GM23338 (cell line): ENCODE results near the gene SLC35F4. TPM values are rescaled to one million over a fixed set of nuclear protein-coding genes. Genes with fewer than 3 reads are reported as not detected.
A peak's percentile ranks its signal among the peaks of the same experiment; 100 is the strongest.

Experiments
- ATAC-seq: fragments of 200-7000 bp; cut with Tn5 transposase; 3 replicates; pipeline ENCODE4 v1.9.1; 2020
- DNase-seq: peaks from one replicate; pipeline ENCODE4 v3.0.0-alpha.2; 2015; ENCODE audit warnings: low spot score
- H2AFZ ChIP-seq: fragments of 200-600 bp; sonication (generic); 2 replicates; pipeline ENCODE4 v1.8.0; 2016; ENCODE audit warnings: antibody characterized with exemption, mild to moderate bottlenecking, moderate library complexity
- H3F3A ChIP-seq: fragments of 200-600 bp; sonication (generic); replicated peaks from 2 replicates; pipeline ENCODE4 v1.8.0; 2017; ENCODE audit warnings: antibody characterized with exemption, mixed run types, low read depth
- H3K27ac ChIP-seq: fragments of 200-600 bp; sonication (generic); 2 replicates; pipeline ENCODE4 v1.6.1; 2016; ENCODE audit warnings: low read depth
- H3K27me3 ChIP-seq: fragments of 200-600 bp; sonication (generic); 2 replicates; pipeline ENCODE4 v1.8.0; 2016; ENCODE audit warnings: mild to moderate bottlenecking, mixed run types, moderate library complexity; ENCODE audit not compliant: insufficient read depth
- H3K36me3 ChIP-seq: fragments of 200-600 bp; sonication (generic); 2 replicates; pipeline ENCODE4 v1.8.0; 2016; ENCODE audit warnings: mild to moderate bottlenecking; ENCODE audit not compliant: insufficient read depth
- H3K4me1 ChIP-seq: fragments of 200-600 bp; sonication (generic); 2 replicates; pipeline ENCODE4 v1.8.0; 2016; ENCODE audit warnings: mild to moderate bottlenecking, moderate library complexity; ENCODE audit not compliant: insufficient read depth
- H3K4me2 ChIP-seq: fragments of 200-600 bp; sonication (generic); 2 replicates; pipeline ENCODE4 v1.7.1; 2017; ENCODE audit warnings: mixed run types
- H3K4me3 ChIP-seq: fragments of 200-600 bp; sonication (generic); 2 replicates; pipeline ENCODE4 v1.6.1; 2016; ENCODE audit warnings: mixed run types
- H3K79me2 ChIP-seq: fragments of 200-600 bp; sonication (generic); replicated peaks from 2 replicates; pipeline ENCODE4 v1.8.0; 2017; ENCODE audit warnings: mild to moderate bottlenecking; ENCODE audit not compliant: insufficient read depth
- H3K9me2 ChIP-seq: fragments of 200-600 bp; sonication (generic); 2 replicates; pipeline ENCODE4 v1.8.0; 2017; ENCODE audit not compliant: insufficient read depth
- H4K20me1 ChIP-seq: fragments of 200-600 bp; sonication (generic); replicated peaks from 2 replicates; pipeline ENCODE4 v1.8.0; 2017; ENCODE audit warnings: mild to moderate bottlenecking; ENCODE audit not compliant: insufficient read depth
- H3K27ac Mint-ChIP-seq: 2 replicates; pipeline ENCODE4 v1.8.0; 2020; ENCODE audit warnings: inconsistent platforms, mild to moderate bottlenecking, moderate library complexity, mixed read lengths
- H3K27me3 Mint-ChIP-seq: 3 replicates; pipeline ENCODE4 v1.8.0; 2022; ENCODE audit warnings: low read depth, mild to moderate bottlenecking, moderate library complexity, mixed read lengths, inconsistent platforms; ENCODE audit not compliant: insufficient read depth, poor library complexity
- H3K36me3 Mint-ChIP-seq: 3 replicates; pipeline ENCODE4 v1.8.0; 2021; ENCODE audit warnings: low read depth, mild to moderate bottlenecking, inconsistent platforms, moderate library complexity, mixed read lengths
- H3K4me1 Mint-ChIP-seq: 3 replicates; pipeline ENCODE4 v1.8.0; 2020; ENCODE audit warnings: mild to moderate bottlenecking, inconsistent platforms, mixed read lengths
- H3K4me3 Mint-ChIP-seq: 3 replicates; pipeline ENCODE4 v1.8.0; 2021; ENCODE audit warnings: moderate library complexity, mild to moderate bottlenecking, inconsistent platforms, mixed read lengths
- H3K9me3 Mint-ChIP-seq: 3 replicates; pipeline ENCODE4 v1.8.0; 2020; ENCODE audit warnings: moderate library complexity, mild to moderate bottlenecking, inconsistent platforms, mixed read lengths
- CREB1 ChIP-seq: fragments of 250-450 bp; sonication (Bioruptor Pico); IDR thresholded peaks from 2 replicates; pipeline ENCODE4 v1.5.0; 2020; ENCODE audit warnings: low read depth, mild to moderate bottlenecking, moderate library complexity
- EZH2 ChIP-seq: fragments of 200-600 bp; sonication (generic); IDR thresholded peaks from one replicate; pipeline ENCODE4 v1.8.0; 2017; ENCODE audit warnings: antibody characterized with exemption, mild to moderate bottlenecking, low read depth; ENCODE audit not compliant: unreplicated experiment
- EZH2phosphoT487 ChIP-seq: fragments of 200-600 bp; sonication (generic); IDR thresholded peaks from one replicate; pipeline ENCODE4 v1.8.1; 2018; ENCODE audit warnings: antibody characterized with exemption; ENCODE audit not compliant: unreplicated experiment
- JUNB ChIP-seq: IDR thresholded peaks from one replicate; pipeline ENCODE4 v1.6.1; 2016; ENCODE audit warnings: antibody characterized with exemption; ENCODE audit not compliant: unreplicated experiment
- NANOG ChIP-seq: IDR thresholded peaks from 2 replicates; pipeline ENCODE4 v1.6.1; 2016; ENCODE audit warnings: antibody characterized with exemption, borderline replicate concordance
- STAT1 ChIP-seq: IDR thresholded peaks from one replicate; pipeline ENCODE4 v1.6.1; 2016; ENCODE audit warnings: antibody characterized with exemption; ENCODE audit not compliant: unreplicated experiment
- ZNF114 ChIP-seq: fragments of 250-450 bp; sonication (Bioruptor Pico); IDR thresholded peaks from 2 replicates; pipeline ENCODE4 v1.5.0; 2020; ENCODE audit warnings: mild to moderate bottlenecking, moderate library complexity
- ZNF331 ChIP-seq: fragments of 250-450 bp; sonication (Bioruptor Pico); IDR thresholded peaks from 2 replicates; pipeline ENCODE4 v1.5.0; 2020; ENCODE audit warnings: low read depth, mild to moderate bottlenecking, moderate library complexity
- polyA plus RNA-seq: library from polyadenylated mRNA; unstranded; fragments of >200 nt; fragmentation: Nextera tagmentation; extraction: Ambion mirVana; gene quantifications from 2 replicates; pipeline ENCODE4 v1.2.1, GENCODE V29; 2016
- total RNA-seq: library from RNA; depleted of rRNA; stranded (reverse); fragments of >200 nt; shearing (Covaris generic); gene quantifications from 2 replicates; pipeline ENCODE4 v1.2.3, GENCODE V29; 2014
- TF ChIP-seq, protein P1 (sequence below): fragments of 250-450 bp; sonication (Bioruptor Pico); IDR thresholded peaks from 2 replicates; pipeline ENCODE4 v1.5.0; 2020; ENCODE audit warnings: mild to moderate bottlenecking, moderate library complexity
- TF ChIP-seq, protein P2 (sequence below): IDR thresholded peaks from one replicate; pipeline ENCODE4 v1.6.1; 2018; ENCODE audit warnings: antibody characterized with exemption; ENCODE audit not compliant: unreplicated experiment

Gene SLC35F4
- total and polyA plus RNA-seq, 2 experiments from 2014 or later, result 0.10 TPM; not detected in 1

DNA sequence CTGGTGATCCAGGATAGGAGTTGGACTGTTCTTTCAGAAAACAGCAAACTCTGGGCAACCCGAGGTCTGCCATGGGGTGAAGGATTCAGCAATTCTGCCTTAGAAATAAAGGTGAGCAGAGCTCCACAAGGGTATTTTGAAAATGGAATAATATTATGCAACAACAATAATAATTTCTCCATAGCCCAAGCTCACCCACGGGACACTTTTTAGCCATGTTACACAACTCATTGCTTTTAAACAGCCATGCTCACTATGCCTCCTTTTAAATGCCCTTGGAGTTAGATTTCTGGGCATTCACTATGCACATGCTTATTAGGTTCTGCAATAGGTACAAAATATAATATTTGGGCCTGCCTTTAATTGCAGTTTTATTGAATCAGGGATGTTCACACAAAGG lies 37.2 kb downstream of the SLC35F4 start:
- Histone ChIP-seq H3K36me3 (no peaks in the 10 kb centered on the region; the same call in 1 of the 2 replicates), H3K27ac (no peak overlapping the region), H3K4me2 (no peak overlapping the region), H4K20me1 (no peaks in the 10 kb centered on the region), H3F3A (no peaks in the 10 kb centered on the region), H3K4me1 (peaks cover 5% of the 10 kb centered on the region; the same call in 1 of the 2 replicates), H3K4me3 (no peak overlapping the region), H3K9me2 (no peaks in the 10 kb centered on the region), H2AFZ (no peak overlapping the region), H3K79me2 (no peaks in the 10 kb centered on the region), H3K27me3 (no peaks in the 10 kb centered on the region)
- DNase-seq, result no peak
- H3K27ac Mint-ChIP-seq, result no peak overlapping the region
- H3K27me3 Mint-ChIP-seq, result peaks cover 3% of the 10 kb centered on the region
- H3K4me1 Mint-ChIP-seq, result peaks cover 9% of the 10 kb centered on the region
- TF ChIP-seq EZH2 (no peak), ZNF331 (no peak), NANOG (no peak)
- H3K4me3 Mint-ChIP-seq, result no peak overlapping the region
- no peak for ATAC-seq
- H3K9me3 Mint-ChIP-seq, result no peaks in the 10 kb centered on the region; the same call in 1 of the 3 replicates
- no peaks in the 10 kb centered on the region for H3K36me3 Mint-ChIP-seq

DNA sequence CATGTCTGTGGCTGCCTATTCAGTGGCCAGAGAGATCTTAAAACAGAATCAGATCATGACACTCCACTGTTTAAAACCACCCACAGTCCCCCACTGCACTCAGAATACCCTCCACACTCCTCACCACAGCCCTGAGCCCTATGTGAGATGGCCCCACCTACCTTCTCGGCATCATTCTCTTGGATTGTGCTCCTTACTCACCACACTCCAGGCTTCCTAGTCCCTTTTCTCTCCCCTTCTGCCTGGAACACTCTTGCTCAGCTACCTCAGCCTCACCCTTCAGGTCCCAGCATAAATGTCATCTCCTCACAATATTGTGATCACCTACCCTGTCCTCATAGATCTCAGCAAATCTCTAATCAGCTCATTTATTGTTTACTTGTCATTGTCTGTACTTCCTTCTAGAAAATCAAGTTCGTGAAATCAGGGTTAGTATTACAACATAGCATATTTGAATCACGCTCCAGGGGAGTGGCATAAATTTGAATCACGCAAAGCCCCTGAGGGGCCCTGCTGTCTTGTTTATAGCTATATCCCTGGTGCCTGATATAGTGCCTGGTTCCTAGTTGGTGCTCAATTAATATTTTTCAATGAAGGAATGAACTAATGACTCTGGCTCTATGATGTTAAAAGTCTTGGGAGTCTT lies 42.8 kb downstream of the SLC35F4 start:
- ATAC-seq (no peak), DNase-seq (no peak)
- no peaks in the 10 kb centered on the region; the same call in 2 of the 3 replicates for H3K4me1 Mint-ChIP-seq
- H3K36me3 ChIP-seq, result no peaks in the 10 kb centered on the region; the same call in 1 of the 2 replicates
- H3K4me3 Mint-ChIP-seq, result no peak overlapping the region
- H3K9me3 Mint-ChIP-seq, result no peaks in the 10 kb centered on the region; the same call in 2 of the 3 replicates
- H4K20me1 ChIP-seq, result no peaks in the 10 kb centered on the region
- no peaks in the 10 kb centered on the region for H3K36me3 Mint-ChIP-seq
- H3K9me2 ChIP-seq, result no peaks in the 10 kb centered on the region
- H3K27me3 Mint-ChIP-seq, result no peaks in the 10 kb centered on the region
- H3K79me2 ChIP-seq, result no peaks in the 10 kb centered on the region
- H3F3A ChIP-seq, result no peaks in the 10 kb centered on the region
- H3K27ac Mint-ChIP-seq, result no peak overlapping the region
- H3K4me1 ChIP-seq, result no peaks in the 10 kb centered on the region
- H3K27me3 ChIP-seq, result no peaks in the 10 kb centered on the region
- H2AFZ ChIP-seq, result 0 out of 2 replicates have a peak overlapping the region, but pooled peaks have one; percentile 28
- H3K27ac ChIP-seq, result no peak overlapping the region
- no peak overlapping the region for H3K4me3 ChIP-seq
- no peak overlapping the region for H3K4me2 ChIP-seq
- no peak for TF ChIP-seq NANOG
- no peak for TF ChIP-seq JUNB
- no peak for TF ChIP-seq EZH2phosphoT487
- TF ChIP-seq ZNF114 (CRISPR knock-in tag), result no peak
- no peak for TF ChIP-seq EZH2
- TF ChIP-seq, protein P1, sequence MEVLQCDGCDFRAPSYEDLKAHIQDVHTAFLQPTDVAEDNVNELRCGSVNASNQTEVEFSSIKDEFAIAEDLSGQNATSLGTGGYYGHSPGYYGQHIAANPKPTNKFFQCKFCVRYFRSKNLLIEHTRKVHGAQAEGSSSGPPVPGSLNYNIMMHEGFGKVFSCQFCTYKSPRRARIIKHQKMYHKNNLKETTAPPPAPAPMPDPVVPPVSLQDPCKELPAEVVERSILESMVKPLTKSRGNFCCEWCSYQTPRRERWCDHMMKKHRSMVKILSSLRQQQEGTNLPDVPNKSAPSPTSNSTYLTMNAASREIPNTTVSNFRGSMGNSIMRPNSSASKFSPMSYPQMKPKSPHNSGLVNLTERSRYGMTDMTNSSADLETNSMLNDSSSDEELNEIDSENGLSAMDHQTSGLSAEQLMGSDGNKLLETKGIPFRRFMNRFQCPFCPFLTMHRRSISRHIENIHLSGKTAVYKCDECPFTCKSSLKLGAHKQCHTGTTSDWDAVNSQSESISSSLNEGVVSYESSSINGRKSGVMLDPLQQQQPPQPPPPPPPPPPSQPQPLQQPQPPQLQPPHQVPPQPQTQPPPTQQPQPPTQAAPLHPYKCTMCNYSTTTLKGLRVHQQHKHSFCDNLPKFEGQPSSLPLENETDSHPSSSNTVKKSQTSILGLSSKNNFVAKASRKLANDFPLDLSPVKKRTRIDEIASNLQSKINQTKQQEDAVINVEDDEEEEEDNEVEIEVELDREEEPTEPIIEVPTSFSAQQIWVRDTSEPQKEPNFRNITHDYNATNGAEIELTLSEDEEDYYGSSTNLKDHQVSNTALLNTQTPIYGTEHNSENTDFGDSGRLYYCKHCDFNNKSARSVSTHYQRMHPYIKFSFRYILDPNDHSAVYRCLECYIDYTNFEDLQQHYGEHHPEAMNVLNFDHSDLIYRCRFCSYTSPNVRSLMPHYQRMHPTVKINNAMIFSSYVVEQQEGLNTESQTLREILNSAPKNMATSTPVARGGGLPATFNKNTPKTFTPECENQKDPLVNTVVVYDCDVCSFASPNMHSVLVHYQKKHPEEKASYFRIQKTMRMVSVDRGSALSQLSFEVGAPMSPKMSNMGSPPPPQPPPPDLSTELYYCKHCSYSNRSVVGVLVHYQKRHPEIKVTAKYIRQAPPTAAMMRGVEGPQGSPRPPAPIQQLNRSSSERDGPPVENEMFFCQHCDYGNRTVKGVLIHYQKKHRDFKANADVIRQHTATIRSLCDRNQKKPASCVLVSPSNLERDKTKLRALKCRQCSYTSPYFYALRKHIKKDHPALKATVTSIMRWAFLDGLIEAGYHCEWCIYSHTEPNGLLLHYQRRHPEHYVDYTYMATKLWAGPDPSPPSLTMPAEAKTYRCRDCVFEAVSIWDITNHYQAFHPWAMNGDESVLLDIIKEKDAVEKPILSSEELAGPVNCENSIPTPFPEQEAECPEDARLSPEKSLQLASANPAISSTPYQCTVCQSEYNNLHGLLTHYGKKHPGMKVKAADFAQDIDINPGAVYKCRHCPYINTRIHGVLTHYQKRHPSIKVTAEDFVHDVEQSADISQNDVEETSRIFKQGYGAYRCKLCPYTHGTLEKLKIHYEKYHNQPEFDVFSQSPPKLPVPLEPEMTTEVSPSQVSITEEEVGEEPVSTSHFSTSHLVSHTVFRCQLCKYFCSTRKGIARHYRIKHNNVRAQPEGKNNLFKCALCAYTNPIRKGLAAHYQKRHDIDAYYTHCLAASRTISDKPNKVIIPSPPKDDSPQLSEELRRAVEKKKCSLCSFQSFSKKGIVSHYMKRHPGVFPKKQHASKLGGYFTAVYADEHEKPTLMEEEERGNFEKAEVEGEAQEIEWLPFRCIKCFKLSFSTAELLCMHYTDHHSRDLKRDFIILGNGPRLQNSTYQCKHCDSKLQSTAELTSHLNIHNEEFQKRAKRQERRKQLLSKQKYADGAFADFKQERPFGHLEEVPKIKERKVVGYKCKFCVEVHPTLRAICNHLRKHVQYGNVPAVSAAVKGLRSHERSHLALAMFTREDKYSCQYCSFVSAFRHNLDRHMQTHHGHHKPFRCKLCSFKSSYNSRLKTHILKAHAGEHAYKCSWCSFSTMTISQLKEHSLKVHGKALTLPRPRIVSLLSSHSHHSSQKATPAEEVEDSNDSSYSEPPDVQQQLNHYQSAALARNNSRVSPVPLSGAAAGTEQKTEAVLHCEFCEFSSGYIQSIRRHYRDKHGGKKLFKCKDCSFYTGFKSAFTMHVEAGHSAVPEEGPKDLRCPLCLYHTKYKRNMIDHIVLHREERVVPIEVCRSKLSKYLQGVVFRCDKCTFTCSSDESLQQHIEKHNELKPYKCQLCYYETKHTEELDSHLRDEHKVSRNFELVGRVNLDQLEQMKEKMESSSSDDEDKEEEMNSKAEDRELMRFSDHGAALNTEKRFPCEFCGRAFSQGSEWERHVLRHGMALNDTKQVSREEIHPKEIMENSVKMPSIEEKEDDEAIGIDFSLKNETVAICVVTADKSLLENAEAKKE (CRISPR knock-in tag), result no peak
- TF ChIP-seq CREB1 (CRISPR knock-in tag), result no peak
- TF ChIP-seq STAT1, result no peak
- TF ChIP-seq, protein P2, sequence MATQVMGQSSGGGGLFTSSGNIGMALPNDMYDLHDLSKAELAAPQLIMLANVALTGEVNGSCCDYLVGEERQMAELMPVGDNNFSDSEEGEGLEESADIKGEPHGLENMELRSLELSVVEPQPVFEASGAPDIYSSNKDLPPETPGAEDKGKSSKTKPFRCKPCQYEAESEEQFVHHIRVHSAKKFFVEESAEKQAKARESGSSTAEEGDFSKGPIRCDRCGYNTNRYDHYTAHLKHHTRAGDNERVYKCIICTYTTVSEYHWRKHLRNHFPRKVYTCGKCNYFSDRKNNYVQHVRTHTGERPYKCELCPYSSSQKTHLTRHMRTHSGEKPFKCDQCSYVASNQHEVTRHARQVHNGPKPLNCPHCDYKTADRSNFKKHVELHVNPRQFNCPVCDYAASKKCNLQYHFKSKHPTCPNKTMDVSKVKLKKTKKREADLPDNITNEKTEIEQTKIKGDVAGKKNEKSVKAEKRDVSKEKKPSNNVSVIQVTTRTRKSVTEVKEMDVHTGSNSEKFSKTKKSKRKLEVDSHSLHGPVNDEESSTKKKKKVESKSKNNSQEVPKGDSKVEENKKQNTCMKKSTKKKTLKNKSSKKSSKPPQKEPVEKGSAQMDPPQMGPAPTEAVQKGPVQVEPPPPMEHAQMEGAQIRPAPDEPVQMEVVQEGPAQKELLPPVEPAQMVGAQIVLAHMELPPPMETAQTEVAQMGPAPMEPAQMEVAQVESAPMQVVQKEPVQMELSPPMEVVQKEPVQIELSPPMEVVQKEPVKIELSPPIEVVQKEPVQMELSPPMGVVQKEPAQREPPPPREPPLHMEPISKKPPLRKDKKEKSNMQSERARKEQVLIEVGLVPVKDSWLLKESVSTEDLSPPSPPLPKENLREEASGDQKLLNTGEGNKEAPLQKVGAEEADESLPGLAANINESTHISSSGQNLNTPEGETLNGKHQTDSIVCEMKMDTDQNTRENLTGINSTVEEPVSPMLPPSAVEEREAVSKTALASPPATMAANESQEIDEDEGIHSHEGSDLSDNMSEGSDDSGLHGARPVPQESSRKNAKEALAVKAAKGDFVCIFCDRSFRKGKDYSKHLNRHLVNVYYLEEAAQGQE, result no peak
